ENCODE data around the gene KLF6.

- no peak for TF ChIP-seq CTCF (conservative IDR thresholded peaks at IDR 0.05; ENCODE audit: low read depth, low read length)
- no peak for TF ChIP-seq CEBPB (IDR thresholded peaks at IDR 0.05; ENCODE audit: low read depth, low read length)
- TF ChIP-seq POLR2A (IDR thresholded peaks at IDR 0.05; ENCODE audit: low read depth, low read length), result no peak
- no peak for TF ChIP-seq SMC3 (IDR thresholded peaks at IDR 0.05; ENCODE audit: low read depth, low read length)
These were observed 20.3 kb downstream of the KLF6 start for GRCh38 chr10:3764626-3765112.
